ENCODE measurements around the gene FHDC1. TPM values are rescaled to one million over a fixed set of nuclear protein-coding genes. Genes with fewer than 3 reads are reported as not detected.

FHDC1 gene
- total RNA-seq, 1 donor from 2014 or later: 2.1 TPM

DNA sequence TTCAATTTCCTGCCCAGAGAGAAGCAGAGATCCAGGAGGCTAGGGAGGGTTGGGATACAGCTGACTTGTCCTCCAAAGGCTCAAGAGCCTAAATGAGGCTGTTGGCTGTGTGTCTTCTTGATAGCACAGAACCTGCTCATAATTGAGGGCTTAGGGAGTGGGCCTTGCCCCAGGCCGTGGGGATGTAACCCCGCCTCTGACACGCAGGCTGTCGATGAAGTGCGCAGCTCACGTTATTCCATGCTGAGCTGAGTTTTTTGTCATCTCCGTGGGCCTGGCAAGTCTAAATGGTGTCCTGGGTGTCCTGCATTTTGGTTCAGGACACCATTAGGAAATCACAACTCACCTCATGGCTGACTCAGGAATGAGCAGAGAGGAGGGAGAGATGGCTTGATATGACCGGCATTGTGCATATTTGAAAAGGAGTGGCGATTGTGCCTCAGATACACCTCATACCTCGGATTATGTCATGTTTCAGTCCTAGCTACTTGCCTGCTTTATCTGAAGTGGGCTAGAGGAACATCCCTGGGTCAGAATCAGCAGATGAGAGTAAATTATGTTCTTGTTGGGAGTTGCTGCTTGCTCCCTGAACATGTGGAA, 43.7 kb downstream of the FHDC1 start:
- H3K4me3 ChIP-seq (ENCODE audit: low read depth, low read length): no peak overlapping the region
- no peak for DNase-seq (ENCODE audit: low read depth)
- TF ChIP-seq, protein P1, sequence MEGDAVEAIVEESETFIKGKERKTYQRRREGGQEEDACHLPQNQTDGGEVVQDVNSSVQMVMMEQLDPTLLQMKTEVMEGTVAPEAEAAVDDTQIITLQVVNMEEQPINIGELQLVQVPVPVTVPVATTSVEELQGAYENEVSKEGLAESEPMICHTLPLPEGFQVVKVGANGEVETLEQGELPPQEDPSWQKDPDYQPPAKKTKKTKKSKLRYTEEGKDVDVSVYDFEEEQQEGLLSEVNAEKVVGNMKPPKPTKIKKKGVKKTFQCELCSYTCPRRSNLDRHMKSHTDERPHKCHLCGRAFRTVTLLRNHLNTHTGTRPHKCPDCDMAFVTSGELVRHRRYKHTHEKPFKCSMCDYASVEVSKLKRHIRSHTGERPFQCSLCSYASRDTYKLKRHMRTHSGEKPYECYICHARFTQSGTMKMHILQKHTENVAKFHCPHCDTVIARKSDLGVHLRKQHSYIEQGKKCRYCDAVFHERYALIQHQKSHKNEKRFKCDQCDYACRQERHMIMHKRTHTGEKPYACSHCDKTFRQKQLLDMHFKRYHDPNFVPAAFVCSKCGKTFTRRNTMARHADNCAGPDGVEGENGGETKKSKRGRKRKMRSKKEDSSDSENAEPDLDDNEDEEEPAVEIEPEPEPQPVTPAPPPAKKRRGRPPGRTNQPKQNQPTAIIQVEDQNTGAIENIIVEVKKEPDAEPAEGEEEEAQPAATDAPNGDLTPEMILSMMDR (conservative IDR thresholded peaks at IDR 0.05; ENCODE audit: low read depth, low read length): no peak

- TF ChIP-seq, protein P1 (conservative IDR thresholded peaks at IDR 0.05; ENCODE audit: low read depth, low read length): no peak
- DNase-seq (ENCODE audit: low read depth): peak; percentile 72
Observed at GRCh38 chr4:152981278-152981677, 45.2 kb downstream of the FHDC1 start.

DNA sequence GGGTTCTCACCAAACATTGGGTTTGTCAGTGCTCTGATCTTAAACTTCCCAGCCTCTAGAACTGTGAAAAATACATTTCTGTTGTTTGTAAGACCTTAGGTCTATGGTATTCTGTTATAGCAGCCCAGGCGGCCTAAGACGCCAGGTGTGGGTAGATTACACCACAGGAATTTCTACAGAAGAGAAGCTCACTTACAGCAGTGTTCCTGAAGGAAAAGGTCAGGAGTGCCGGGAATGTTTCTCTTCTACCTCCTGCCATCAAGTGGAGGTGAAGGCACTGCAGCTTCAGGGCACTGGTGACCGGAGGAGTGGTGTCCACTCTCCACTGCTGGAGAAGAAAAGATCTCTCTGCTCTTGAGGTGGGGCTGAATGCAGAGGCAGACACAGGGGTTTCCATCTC, 45.7 kb downstream of the FHDC1 start:
- TF ChIP-seq, protein P1 (conservative IDR thresholded peaks at IDR 0.05; ENCODE audit: low read depth, low read length): peak; percentile 7

More at GRCh38 chr4:152981278-152981677, 45.2 kb downstream of the FHDC1 start:
- no peak overlapping the region for H3K4me3 ChIP-seq (ENCODE audit: low read depth, low read length)

DNA sequence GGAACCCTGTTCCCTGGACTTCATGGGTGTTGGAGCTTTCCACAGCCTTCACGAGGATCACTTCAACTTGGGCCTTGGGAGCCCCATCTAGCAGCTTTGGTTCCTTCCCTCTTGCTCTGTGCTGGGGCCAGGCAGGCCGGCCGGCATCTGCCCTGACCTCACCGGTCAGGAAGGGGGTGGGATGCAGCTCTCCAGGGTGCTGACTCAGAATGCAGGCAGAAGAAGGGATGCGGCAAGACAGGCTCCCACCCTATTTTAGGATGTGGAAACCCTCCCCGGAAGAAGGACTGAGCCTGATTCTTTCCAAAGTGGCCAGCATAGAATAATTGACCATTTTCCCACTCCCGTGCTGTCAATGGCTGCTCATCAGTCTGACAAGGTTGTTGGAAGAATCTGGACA, 47.1 kb downstream of the FHDC1 start:
- TF ChIP-seq, protein P1 (conservative IDR thresholded peaks at IDR 0.05; ENCODE audit: low read depth, low read length): no peak
- no peak for DNase-seq (ENCODE audit: low read depth)
- H3K4me3 ChIP-seq (ENCODE audit: low read depth, low read length): no peak overlapping the region

More for the DNA sequence above, 45.7 kb downstream of the FHDC1 start:
- DNase-seq (ENCODE audit: low read depth): no peak
- no peak overlapping the region for H3K4me3 ChIP-seq (ENCODE audit: low read depth, low read length)

GRCh38 chr4:152983774-152984411, 47.8 kb downstream of the FHDC1 start:
- no peak overlapping the region for H3K4me3 ChIP-seq (ENCODE audit: low read depth, low read length)
- DNase-seq (ENCODE audit: low read depth): peak; percentile 86
- TF ChIP-seq, protein P1 (conservative IDR thresholded peaks at IDR 0.05; ENCODE audit: low read depth, low read length): no peak

- no peak overlapping the region for H3K4me3 ChIP-seq (ENCODE audit: low read depth, low read length)
- TF ChIP-seq, protein P1 (conservative IDR thresholded peaks at IDR 0.05; ENCODE audit: low read depth, low read length): no peak
- no peak for DNase-seq (ENCODE audit: low read depth)
Observed at GRCh38 chr4:152988721-152989553, 52.8 kb downstream of the FHDC1 start.
